NCI-H2227 (cell line): ENCODE measurements around the gene SPTLC2.

Experiments
- DNase-seq: peaks from one replicate; lab custom pipeline; 2025; ENCODE audit not compliant: unreplicated experiment; lab: John Stamatoyannopoulos, UW

Gene SPTLC2

DNA sequence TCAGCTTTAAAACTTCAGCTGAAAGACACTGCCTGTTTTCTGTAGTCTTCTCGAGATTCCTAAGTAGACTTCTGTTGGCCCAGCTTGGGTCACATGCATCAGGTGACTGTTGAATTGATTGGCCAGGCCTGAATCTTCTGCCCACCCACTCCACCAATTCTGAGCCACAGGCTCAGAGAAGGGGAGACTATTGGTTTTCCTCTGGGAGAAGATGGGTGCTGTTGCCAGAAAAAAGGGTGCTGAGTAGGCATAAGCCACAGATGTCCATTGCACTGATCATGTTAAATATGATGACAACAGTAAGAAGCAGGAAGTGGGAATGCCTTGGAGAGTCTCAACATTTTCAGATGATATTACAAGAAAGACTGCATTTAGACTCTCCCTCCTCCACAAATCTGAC lies 6.8 kb upstream of the SPTLC2 start:
- no peak for DNase-seq

DNA sequence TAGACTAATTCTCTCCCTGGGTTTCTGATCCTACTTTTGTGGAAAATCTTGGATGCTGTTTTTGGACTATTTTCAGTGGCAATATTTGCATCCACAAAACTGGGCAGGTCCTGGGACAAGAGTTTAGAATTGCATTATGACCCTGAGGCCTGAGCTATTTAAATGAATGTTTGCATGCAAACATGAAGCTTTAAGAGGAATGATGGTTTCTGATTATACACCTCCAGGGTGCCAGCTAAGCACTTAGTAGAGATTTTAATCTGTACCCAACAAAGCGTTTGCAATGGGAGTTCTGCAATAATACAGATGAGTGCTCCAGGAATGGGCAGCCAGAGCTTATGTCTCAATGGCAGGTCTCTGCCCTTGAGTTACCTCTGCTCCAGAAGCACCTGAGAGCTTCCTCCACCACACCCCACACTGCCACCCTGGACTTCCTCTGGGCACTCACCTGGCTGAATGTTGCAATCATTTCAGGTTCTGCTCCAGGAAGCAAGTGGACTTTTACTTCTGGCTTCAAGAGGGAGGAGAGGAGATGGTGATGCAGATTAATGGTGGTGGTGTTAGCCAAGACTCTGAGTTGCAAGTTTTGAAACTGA lies 6.0 kb upstream of the SPTLC2 start:
- no peak for DNase-seq

GRCh38 chr14:77620222-77620870 lies 3.9 kb upstream of the SPTLC2 start:
- no peak for DNase-seq

DNA sequence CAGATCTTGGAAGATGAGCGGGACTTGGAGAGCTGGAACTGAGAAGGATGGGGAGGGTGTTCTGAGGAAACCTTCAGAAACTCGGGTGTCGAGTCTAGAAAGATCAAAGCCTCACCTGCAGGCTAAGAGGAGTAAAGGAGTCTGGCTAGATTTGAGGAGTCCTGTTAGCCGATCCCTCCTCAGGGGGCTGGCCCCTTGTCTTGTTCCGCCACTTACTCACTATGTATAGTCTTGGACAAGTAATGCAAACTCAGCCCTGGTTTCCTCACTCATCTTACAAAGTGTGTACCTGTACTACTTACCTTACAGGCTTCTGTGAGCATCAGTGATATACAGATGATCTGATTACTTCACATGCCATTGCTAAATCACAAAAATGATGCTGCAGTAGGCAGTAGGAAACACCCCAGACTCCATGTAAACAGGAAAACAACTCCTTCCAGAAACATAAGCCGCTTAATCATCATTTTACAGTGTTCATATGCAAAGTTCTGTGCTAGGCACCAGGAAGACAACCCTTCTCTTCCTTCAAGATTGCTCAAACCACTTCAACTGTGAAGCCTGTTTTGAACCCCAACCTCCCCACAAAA lies 2.0 kb upstream of the SPTLC2 start:
- DNase-seq = no peak

- no peak for DNase-seq
These were observed 344 bp downstream of the SPTLC2 start for GRCh38 chr14:77616133-77616453.

DNA sequence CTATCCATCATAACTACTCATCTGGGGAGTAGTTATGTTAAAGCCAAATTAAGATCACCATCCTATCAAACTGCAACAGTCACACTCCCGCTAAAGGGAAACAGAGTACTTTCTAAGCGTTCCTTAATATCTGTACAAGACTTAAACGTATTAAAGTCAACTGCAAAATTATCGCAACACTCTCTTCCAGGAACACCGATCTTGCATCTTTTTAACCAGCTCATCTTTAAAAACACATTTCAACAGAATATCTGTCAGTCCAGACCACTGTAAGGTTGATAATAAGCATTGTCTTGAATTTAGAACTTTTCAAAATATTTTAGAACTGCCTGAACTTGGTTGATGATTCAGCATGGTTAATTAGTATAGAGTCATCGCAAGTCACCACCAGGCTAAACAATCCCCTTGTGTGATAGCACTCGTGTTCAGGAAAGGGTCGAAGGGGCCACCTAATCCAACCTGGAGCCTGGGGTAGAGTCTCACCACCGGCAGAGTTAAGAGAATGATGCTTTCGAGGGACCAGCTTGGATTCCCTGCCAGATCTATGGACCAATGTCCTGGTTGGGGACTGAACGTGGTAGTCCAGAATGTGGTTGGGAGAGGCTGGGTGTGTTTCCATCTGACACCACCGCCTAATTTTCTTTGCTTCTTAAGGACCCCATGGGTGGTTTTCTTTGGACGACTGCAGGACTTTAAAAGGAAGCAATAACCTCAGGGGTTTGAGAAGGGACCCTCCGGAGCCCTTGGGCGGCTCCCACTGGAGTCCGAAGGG lies 890 bp downstream of the SPTLC2 start:
- DNase-seq = peak; percentile 37

- no peak for DNase-seq
These were observed 3.2 kb downstream of the SPTLC2 start for GRCh38 chr14:77613201-77613600.

- no peak for DNase-seq
These were observed 4.3 kb downstream of the SPTLC2 start for GRCh38 chr14:77612011-77612620.

DNA sequence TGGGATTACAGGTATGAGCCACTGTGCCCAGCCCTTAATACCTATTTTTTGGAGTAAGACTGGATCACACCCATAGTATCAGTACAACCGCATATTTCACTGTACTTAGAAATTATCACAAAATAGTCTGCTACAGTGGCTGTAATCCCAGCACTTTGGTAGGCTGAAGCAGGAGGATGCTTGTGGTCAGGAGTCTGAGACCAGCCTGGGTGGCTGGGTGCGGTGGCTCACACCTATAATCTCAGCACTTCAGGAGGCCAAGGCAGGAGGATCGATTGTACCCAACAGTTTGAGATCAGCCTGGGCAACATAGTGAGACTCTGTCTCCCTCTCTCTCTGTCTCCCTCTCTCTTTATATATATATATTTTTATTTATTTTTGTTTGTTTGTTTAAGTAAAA lies 5.9 kb downstream of the SPTLC2 start:
- DNase-seq = no peak

DNA sequence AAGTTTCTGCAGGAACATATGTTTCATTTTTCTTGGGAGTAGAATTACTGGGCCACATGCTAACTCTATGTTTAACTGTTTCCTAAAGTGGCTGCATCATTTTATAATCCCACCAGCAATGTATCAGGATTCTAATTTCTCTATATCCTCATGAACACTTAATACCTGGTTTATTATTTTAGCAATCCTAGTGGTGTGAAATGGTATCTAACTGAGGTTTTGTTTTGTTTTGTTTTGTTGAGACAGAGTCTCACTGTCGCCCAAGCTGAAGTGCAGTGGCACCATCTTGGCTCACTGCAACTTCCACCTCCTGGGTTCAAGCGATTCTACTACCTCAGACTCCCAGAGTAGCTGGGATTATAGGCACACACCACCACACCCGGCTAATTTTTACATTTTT lies 6.5 kb downstream of the SPTLC2 start:
- DNase-seq = no peak

GRCh38 chr14:77607741-77608302 lies 8.6 kb downstream of the SPTLC2 start:
- DNase-seq = no peak

GRCh38 chr14:77605392-77605972 lies 11.0 kb downstream of the SPTLC2 start:
- DNase-seq = no peak

- peak; percentile 57 for DNase-seq
These were observed 12.7 kb downstream of the SPTLC2 start for GRCh38 chr14:77603654-77604255.

DNA sequence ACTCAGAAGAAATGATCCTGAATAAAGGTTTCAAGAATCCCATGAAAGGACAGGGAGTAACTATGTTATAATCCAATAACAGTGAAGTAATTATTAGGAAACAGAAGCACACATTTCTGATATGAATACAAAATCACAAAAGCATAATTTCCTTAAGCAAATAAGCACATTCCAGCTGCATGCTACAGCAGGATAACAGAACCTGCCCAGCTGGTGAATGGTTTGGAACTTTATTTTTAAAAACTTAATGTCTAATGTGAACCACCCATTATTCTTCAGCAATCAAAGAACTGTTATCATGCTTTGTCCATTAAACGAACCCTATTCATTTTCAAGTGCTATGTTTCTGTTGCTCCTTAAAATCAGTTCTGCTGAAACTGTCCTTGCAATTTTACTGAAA lies 13.4 kb downstream of the SPTLC2 start:
- no peak for DNase-seq

DNA sequence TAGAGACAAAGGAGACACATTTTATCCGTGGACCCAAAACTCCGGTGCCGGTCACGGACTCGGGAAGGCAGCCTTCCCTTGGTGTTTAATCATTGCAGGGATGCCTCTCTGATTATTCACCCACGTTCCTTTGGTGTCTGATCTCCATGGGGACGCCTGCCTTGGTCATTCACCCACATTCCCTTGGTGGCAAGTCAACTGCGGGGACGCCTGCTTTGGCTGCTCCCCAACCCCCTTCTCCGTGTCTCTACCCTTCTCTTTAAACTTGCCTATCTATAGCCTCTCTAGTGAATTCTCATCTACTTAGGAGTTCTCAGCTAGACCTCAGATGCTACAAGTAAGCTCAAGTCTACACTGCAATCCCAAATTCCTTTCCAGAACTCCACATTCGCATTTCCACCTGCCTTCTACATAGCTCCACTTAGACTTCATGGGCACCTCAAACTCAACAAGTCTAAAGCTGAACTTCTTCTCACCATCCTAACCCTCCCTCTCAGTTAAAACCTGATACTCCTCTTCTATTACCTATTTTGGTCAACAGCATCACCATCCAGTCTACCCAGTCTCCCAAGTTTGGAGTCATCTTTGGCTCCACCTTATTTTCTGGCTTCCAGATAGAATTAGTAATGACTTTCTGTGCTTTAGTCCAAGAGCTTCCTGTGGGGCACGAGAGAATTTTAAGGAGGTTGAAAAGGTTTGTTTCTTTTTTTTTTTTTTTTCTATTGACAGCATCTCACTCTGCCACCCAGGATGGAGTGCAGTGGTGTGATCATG lies 14.4 kb downstream of the SPTLC2 start:
- no peak for DNase-seq

GRCh38 chr14:77599889-77600288 lies 16.5 kb downstream of the SPTLC2 start:
- DNase-seq = no peak

DNA sequence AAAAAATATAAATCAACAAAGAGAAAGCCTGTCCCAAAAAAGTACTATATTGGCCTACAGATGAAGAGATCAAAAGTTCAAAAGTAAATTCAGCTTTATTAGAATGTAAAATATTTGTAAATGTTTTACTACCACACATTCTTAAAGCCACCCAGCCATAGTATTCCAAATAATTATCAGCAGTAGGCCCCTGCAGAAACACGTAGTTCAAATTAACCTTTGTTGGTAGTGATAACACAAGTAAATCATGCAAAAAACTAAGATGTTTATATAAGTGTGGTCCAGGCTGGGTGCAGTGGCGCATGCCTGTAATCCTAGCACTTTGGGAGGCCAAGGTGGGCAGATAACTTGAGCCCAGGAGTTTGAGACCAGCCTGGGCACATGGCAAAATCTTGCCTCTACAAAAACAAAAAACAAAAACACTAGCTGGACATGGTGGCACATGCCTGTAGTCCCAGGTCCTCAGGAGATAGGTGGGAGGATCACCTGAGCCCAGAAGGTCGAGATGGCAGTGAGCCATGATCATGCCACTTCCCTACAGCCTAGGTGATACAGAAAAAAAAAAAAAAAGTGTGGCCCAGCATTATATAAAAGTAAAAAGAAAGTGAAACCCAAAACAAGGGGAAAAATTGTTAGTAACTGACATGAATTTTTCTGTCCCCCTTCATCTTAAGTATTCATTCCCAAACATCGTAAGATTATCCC lies 17.9 kb downstream of the SPTLC2 start:
- DNase-seq = no peak

DNA sequence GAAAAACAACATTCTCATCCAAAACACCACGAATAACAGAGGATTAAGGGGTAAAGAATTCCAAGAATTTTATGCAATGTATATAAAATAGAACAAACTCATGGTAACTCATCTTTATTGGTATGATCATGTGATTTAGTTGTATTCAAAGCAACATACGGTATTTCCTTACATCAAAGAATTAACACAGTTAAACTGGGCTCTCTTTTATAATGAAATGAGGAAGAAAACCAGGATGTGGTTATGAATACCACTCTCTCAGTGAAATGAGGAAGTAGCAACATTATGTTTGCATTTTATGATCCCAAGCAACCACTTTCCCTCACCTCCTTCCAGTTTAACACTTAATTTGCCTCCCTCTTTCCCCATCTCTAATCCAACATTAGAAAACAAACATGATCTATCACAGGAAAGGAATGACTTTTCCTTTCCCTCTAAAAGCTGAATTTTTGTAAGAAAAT lies 22.9 kb downstream of the SPTLC2 start:
- no peak for DNase-seq

DNA sequence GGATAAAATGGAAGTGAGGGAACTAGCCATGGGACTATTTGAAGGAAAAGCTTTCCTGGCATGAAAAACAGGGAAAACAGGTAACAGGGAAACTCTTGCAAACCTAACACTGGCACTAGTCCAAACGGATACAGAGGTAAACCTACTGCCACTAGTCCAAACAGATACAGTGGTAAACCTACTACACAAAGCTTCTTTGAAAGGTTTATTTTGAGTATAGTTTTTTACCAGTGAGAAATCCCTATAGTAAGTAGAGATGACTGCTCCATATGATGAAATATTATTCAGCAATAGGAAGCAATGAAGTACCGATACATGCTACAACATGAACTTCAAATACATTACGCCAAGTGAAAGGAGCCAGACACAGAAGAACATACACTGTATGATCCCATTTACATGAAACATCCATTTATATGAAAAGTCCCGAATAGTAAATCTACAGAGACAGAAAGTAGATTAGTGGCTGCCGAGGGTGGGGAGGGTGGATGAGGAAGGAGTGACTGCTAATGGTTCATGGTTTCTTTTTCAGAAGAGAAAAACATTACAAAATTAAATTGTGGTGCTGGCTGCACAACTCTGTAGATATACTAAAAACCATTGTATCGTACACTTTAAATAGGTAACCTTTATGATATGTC lies 25.5 kb downstream of the SPTLC2 start:
- no peak for DNase-seq
